Erythroblast (primary cell): ENCODE results near the gene LIG3.

ENCODE experiments used
- GATA1 ChIP-seq: IDR thresholded peaks from 2 replicates; pipeline ENCODE4 v1.6.1; 2011; ENCODE audit warnings: low read depth, mild to moderate bottlenecking, control low read depth, low read length, moderate library complexity
- POLR2A ChIP-seq: IDR thresholded peaks from 2 replicates; pipeline ENCODE4 v1.6.1; 2011; ENCODE audit warnings: mild to moderate bottlenecking, low read length

DNA sequence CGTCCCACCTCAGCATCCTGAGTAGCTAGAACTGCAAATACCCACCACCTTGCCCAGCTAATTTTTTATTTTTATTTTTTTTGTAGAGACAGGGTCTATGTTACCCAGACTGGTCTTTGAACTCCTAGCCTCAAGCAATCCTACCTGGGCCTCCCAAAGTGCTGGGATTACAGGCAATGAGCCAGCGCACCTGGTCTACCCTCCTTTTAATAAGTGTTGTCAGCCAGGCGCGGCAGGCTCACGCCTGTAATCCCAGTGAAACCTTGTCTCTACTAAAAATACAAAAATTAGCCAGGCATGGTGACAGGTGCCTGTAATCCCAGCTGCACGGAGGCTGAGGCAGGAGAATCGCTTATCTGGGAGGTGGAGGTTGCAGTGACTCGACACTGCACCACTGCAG, 63.9 kb downstream of the LIG3 start:
- no peak for TF ChIP-seq POLR2A
- TF ChIP-seq GATA1 = no peak
